ENCODE results near the gene PPM1A.

The PPM1A gene

GRCh38 chr14:60240139-60240856 lies 8.7 kb upstream of the PPM1A start:
- DNase-seq (ENCODE audit: low spot score) (no peak), ATAC-seq (ENCODE audit: low read depth) (no peak)
- no peak for TF ChIP-seq CTCF (IDR thresholded peaks at IDR 0.05; ENCODE audit: poor library complexity, severe bottlenecking)
- H3K36me3 ChIP-seq (ENCODE audit: low read depth), result no peaks in the 10 kb centered on the region
- H3K27me3 ChIP-seq (ENCODE audit: insufficient read depth, poor library complexity, severe bottlenecking), result no peaks in the 10 kb centered on the region
- no peak overlapping the region for H3K27ac ChIP-seq (ENCODE audit: poor library complexity, severe bottlenecking)
- H3K4me3 ChIP-seq (ENCODE audit: severe bottlenecking), result no peak overlapping the region
- no peaks in the 10 kb centered on the region for H3K4me1 ChIP-seq (ENCODE audit: insufficient read depth, poor library complexity, severe bottlenecking)
- no peaks in the 10 kb centered on the region for H3K9me3 ChIP-seq (ENCODE audit: severe bottlenecking)

GRCh38 chr14:60241091-60241490 lies 7.9 kb upstream of the PPM1A start:
- no peak overlapping the region for H3K27ac ChIP-seq (ENCODE audit: poor library complexity, severe bottlenecking)

GRCh38 chr14:60242429-60242828 lies 6.6 kb upstream of the PPM1A start:
- no peak for DNase-seq (ENCODE audit: low spot score)
- H3K4me3 ChIP-seq (ENCODE audit: severe bottlenecking), result no peak overlapping the region
- ATAC-seq (ENCODE audit: low read depth), result no peak

More at GRCh38 chr14:60241091-60241490, 7.9 kb upstream of the PPM1A start:
- H3K4me3 ChIP-seq (ENCODE audit: severe bottlenecking), result no peak overlapping the region
- H3K9me3 ChIP-seq (ENCODE audit: severe bottlenecking), result no peaks in the 10 kb centered on the region
- no peak for TF ChIP-seq CTCF (IDR thresholded peaks at IDR 0.05; ENCODE audit: poor library complexity, severe bottlenecking)
- no peaks in the 10 kb centered on the region for H3K27me3 ChIP-seq (ENCODE audit: insufficient read depth, poor library complexity, severe bottlenecking)
- ATAC-seq (ENCODE audit: low read depth) (no peak), DNase-seq (ENCODE audit: low spot score) (no peak)
- no peaks in the 10 kb centered on the region for H3K36me3 ChIP-seq (ENCODE audit: low read depth)
- H3K4me1 ChIP-seq (ENCODE audit: insufficient read depth, poor library complexity, severe bottlenecking), result no peaks in the 10 kb centered on the region

GRCh38 chr14:60245380-60246177 lies 3.4 kb upstream of the PPM1A start:
- Histone ChIP-seq H3K4me3 (ENCODE audit: severe bottlenecking) (no peak overlapping the region), H3K27ac (ENCODE audit: poor library complexity, severe bottlenecking) (no peak overlapping the region), H3K9me3 (ENCODE audit: severe bottlenecking) (no peaks in the 10 kb centered on the region), H3K36me3 (ENCODE audit: low read depth) (peaks cover 1% of the 10 kb centered on the region; the same call in 1 of the 2 replicates), H3K4me1 (ENCODE audit: insufficient read depth, poor library complexity, severe bottlenecking) (peaks cover 6% of the 10 kb centered on the region), H3K27me3 (ENCODE audit: insufficient read depth, poor library complexity, severe bottlenecking) (no peaks in the 10 kb centered on the region)
- ATAC-seq (ENCODE audit: low read depth) (no peak), DNase-seq (ENCODE audit: low spot score) (no peak)
- TF ChIP-seq CTCF (IDR thresholded peaks at IDR 0.05; ENCODE audit: poor library complexity, severe bottlenecking), result no peak

More at GRCh38 chr14:60242429-60242828, 6.6 kb upstream of the PPM1A start:
- no peak for TF ChIP-seq CTCF (IDR thresholded peaks at IDR 0.05; ENCODE audit: poor library complexity, severe bottlenecking)
- no peaks in the 10 kb centered on the region for H3K27me3 ChIP-seq (ENCODE audit: insufficient read depth, poor library complexity, severe bottlenecking)
- no peaks in the 10 kb centered on the region for H3K4me1 ChIP-seq (ENCODE audit: insufficient read depth, poor library complexity, severe bottlenecking)
- no peaks in the 10 kb centered on the region for H3K36me3 ChIP-seq (ENCODE audit: low read depth)
- no peaks in the 10 kb centered on the region for H3K9me3 ChIP-seq (ENCODE audit: severe bottlenecking)
- H3K27ac ChIP-seq (ENCODE audit: poor library complexity, severe bottlenecking), result no peak overlapping the region

Measured in RWPE2 (cell line).